ENCODE measurements around the gene PSMC6.
"Not testable (repeated sequence)": the region's sequence is repeated elsewhere in the genome, so short reads cannot be mapped to it uniquely, and the experiment has no call there.

PSMC6 gene

DNA sequence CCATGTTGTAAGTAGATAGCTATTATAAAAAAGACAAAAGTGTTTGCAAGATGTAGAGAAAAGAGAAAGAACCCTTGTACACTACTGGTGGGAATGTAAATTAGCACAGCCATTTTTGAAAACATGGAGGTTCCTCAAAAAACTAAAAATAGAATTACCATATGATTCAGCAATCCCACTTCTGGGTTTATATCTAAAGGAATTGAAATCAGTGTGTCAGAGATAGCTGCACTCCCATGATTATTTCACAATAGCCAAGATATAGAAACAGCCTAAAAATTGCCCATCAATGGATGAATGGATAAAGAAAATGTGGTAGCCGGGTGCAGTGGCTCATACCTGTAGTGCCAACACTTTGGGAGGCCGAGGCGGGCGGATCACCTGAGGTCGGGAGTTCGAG, 9.2 kb downstream of the PSMC6 start:
- FAIRE-seq (no peak), DNase-seq (ENCODE audit: low spot score) (no peak)

DNA sequence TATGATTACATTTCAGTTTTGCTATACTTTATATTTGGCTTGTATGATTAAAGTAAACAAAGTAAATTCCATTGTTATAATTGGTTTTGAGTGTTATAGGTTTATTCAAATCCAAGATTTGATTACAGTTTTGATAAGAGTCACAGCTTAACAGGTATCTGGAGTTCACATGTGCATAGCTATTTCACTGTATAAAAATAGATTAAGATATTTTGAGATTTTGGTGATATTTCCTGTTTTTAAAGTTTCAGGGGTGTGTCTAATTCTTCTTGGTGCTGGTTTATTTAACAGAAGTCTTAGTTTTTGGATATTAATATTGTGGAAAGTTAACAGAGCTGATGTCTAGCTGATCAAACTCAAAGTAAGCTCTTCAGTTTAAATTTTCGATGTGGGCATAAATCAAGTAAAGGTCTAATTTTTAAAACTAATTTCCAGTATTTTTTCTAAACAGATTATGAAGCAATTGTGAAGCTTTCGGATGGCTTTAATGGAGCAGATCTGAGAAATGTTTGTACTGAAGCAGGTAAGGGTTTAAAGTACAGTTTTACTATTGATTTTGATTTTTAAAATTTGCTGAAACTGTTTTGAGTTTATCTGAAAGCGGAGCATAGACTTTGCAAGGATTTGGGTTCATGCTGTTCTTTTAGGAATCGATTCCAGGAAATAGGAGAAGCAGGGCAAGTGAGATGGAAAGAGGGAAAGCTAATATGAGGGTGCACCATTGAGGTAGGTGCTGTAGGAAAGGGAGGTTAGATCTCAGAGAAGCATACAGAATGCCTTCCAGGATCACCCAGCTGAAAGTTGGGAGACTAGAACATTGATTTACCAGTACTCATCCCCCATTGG, 16.7 kb downstream of the PSMC6 start:
- no peak for DNase-seq (ENCODE audit: low spot score)
- FAIRE-seq, result no peak

DNA sequence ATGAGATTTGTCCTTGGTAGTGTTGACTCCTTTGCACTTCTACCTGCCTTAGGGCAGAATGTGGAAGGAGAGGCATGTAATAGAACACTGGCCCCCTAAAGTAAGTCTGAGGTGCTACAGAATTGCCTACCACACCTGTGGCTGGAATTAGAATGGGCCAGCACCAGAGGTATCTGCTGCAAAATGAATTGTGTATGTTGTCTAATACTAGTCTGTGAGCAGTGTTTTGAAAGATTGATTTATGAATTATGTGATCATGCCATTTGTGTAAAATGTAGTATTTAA, 17.3 kb downstream of the PSMC6 start:
- DNase-seq (ENCODE audit: low spot score), result no peak
- FAIRE-seq, result peak; percentile 81

DNA sequence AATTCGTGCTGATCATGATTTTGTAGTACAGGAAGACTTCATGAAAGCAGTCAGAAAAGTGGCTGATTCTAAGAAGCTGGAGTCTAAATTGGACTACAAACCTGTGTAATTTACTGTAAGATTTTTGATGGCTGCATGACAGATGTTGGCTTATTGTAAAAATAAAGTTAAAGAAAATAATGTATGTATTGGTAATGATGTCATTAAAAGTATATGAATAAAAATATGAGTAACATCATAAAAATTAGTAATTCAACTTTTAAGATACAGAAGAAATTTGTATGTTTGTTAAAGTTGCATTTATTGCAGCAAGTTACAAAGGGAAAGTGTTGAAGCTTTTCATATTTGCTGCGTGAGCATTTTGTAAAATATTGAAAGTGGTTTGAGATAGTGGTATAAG, 20.5 kb downstream of the PSMC6 start:
- not testable (repeated sequence) for FAIRE-seq

DNA sequence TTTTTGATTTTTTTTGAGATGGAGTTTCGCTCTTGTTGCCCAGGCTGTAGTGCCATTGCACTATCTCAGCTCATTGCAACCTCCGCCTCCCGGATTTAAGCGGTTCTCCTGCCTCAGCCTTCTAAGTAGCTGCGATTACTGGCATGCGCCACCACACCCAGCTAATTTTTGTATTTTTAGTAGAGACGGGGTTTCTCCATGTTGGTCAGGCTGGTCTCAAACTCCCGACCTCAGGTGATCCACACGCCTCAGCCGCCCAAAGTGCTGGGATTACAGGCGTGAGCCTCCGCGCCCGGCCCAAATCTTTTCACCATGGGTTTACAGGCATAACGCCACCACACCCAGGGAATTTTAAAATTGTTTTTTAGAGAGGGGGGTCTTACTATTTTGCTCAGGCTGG, 22.0 kb downstream of the PSMC6 start:
- not testable (repeated sequence) for DNase-seq (ENCODE audit: low spot score); FAIRE-seq

More for the DNA sequence above, 20.5 kb downstream of the PSMC6 start:
- not testable (repeated sequence) for DNase-seq (ENCODE audit: low spot score)

DNA sequence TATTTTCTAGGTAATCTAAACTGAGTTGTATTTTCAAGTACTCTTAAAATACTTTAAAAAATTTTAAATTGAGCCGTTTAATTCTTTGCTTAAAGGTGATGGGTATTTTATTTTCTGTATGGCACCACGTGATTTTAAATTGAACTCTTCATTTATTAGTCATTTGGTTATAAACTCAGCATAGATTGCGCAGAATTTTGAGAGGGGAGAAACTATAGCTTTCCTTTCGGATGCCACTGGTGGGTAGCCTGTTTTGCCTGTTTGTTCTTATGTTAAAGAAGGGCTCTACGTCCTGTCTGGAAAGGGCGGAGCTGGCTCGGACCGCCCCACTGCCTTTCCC, 22.6 kb downstream of the PSMC6 start:
- no peak for FAIRE-seq
- DNase-seq (ENCODE audit: low spot score), result no peak

DNA sequence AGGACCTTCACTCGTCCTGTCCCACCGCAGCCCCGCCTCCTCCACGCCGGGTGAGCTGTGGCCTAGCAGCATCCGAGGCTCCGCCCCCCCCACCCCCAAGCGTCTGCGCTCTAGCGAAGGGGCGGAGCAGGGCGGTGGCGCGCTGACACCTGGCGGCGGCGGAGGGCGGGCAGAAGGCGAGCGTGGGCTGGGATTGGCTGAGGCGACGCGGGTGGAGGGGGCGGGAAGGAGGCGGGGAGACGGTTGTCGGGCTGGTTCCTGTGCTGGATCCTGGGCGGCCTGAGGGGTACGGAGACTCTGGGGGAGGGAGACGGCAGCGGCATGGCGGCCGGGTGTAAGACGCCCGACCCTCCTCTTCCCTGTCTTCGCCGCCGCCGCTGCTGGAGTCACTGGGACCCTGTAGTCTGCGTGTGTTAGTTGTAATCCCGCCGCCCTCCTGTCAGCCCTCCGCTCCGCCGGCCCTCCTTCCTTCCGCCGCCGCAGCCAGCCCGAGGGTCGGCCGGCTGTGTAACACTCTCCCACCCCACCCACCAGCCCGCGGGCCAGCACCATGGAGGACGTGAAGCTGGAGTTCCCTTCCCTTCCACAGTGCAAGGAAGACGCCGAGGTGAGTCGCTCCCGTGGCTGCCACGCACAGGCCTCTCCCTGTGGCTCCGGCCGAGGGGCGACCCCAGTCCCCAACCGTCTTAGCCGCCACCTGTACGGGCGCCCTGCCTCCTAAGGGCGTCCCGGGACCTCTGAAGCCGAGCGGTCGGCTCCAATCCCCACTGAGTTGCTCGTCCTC, 23.1 kb downstream of the PSMC6 start, which contains the start of gene STYX:
Gene STYX, plus strand, starts transcription at position 242 of the 784 bp plus-strand sequence. Its CDS starts 309 bp downstream, at position 551.
- peak; percentile 99 for FAIRE-seq
- DNase-seq (ENCODE audit: low spot score), result peak; percentile 100

DNA sequence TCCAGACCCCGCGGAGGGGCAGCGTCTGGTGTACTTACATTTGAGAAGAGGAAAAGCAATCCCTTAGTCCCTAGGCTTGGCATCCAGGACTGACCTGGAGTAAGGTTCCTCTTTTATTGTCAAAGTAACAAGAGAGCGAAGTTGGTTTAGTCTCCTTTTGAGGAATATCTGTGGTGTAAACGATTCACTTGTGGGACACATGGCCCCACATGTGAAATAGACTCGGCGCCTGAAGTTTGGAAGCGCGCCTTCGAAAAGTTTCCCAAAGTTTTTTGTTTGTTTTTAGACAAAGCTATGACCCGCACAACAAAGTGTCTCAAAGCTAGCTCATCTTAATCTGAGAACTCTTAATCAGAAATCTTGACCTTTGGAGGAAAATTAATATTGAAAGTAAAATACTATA, 23.7 kb downstream of the PSMC6 start:
- FAIRE-seq (no peak), DNase-seq (ENCODE audit: low spot score) (no peak)

DNA sequence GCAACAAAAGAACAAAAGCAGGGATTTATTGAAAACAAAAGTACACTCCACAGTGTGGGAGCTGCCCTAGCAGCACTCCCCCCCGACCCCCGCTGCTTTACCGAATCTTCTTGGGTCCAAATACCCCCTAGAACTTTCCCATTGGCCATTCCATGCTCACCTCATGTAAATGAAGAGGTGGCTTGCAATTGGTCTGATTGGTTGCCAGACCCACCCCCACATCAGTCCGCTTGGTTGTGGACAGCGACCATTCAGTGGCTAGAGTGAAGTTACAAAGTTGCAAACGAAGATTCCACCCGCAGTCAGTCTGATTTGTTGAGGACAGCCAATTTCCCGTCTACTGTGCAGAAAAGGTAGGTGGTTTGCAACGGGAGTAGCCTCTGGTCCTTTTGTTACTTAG, 26.8 kb downstream of the PSMC6 start:
- FAIRE-seq (no peak), DNase-seq (ENCODE audit: low spot score) (no peak)

DNA sequence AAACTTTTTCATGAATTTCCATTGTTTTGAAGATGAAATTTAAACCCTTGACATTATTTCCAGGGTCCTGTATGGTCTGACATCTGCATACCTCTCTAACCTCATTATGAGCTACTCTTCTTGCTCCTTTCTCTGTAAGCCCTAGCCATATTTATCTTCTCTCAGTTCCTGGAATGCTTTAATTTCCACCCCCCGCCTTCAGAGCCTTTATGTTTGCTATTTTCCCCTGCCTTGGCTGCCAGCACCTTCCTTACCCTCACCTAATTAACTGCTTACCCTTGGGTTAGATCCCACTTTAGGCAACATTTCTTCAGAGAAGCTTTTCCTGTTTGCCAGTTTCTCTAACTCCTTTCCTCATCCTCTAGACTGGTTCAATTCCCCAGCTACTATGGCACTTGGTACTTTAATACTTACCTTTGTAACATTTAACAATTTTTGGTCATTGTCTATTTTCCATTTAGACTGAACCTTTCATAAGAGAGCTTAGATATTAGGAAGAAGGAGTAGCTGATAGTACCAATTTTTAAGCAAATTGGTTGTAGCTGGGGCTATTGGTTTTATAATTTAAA, 29.0 kb downstream of the PSMC6 start:
- FAIRE-seq (peak; percentile 17), DNase-seq (ENCODE audit: low spot score) (no peak)

DNA sequence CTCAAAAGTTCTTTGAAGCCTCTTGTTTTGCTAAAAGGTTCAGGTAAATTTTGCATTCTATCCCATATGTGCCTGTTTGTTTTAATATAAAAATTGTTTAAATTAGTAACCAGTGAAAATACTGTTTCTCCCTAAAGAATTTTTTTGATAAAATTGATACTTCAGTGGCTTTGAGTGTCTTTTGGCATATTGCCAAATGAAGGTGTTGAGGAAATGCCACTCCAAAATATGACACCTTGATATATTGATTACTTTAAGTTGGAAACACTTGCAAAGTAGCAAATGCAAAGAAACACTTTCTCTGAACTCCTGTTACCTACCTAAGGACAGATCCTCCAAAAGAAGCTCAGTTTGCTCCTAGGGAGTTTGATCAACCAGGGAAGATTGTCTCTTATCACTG, 31.4 kb downstream of the PSMC6 start:
- DNase-seq (ENCODE audit: low spot score), result no peak
- no peak for FAIRE-seq

DNA sequence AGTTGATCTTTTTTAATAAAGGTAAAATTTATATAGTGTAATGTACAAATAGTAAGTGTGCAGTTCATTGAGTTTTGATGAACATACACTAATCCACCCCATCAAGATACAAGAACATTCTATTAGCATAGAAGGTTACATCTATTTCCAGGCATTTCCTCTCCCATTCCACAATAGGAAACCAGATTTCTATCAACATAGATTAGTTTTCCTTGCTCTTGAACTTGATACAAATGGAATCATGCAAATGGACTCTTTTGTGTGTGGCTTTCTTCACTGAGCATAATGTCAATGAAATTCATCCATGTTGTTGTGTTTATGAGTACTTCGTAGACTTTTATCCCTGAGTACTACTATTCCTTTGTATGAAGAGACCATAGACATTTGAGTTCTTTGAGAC, 33.8 kb downstream of the PSMC6 start:
- no peak for DNase-seq (ENCODE audit: low spot score)
- FAIRE-seq, result no peak

DNA sequence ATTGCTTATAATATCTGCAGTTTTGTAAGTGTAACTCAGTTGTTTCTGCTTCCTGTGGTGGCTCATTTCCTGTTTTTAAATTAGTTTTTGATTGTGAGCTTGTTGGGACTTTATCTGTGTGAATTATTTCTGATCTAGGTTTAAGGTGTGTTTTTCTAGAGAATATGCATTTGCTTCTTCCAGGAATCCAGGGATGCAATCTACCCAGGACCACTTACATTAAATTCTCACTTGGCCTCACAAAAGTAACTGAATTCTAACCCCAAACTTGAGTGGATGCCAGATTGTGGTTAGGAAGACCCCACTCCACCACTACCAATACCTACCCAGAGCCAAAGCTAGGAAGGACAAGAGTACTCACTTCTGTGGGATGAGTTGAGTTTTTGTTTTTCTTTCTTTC, 34.9 kb downstream of the PSMC6 start:
- peak; percentile 81 for FAIRE-seq
- DNase-seq (ENCODE audit: low spot score), result no peak

DNA sequence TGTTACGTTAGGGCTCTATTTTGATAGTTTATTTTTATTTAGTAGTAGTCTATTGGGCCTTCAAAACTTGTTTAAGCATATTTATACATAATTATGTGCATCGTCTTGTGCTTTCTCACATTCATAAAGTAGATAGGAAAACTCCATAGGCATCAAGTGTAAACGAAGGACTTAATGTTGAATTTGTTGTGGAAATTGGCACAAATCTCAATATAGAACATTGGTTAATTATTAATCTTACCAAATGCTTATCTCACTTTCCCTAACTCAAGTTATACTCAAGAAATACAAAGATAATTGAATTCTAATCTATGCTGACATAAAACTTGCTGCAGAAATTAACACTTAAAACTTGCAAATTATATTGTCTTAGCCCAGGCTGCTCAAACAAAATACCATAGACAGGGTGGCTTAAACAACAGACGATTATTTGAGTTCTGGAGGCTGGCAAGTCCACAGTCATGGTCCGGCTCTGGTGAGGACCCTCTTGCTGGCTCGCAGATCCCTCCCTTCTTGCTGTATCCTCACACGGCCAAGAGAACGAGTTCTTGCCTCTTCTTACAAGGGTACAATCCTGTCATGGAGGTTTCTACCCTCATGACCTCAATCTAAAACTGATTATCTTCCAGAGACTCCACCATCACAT, 41.8 kb downstream of the PSMC6 start:
- no peak for DNase-seq (ENCODE audit: low spot score)
- no peak for FAIRE-seq

DNA sequence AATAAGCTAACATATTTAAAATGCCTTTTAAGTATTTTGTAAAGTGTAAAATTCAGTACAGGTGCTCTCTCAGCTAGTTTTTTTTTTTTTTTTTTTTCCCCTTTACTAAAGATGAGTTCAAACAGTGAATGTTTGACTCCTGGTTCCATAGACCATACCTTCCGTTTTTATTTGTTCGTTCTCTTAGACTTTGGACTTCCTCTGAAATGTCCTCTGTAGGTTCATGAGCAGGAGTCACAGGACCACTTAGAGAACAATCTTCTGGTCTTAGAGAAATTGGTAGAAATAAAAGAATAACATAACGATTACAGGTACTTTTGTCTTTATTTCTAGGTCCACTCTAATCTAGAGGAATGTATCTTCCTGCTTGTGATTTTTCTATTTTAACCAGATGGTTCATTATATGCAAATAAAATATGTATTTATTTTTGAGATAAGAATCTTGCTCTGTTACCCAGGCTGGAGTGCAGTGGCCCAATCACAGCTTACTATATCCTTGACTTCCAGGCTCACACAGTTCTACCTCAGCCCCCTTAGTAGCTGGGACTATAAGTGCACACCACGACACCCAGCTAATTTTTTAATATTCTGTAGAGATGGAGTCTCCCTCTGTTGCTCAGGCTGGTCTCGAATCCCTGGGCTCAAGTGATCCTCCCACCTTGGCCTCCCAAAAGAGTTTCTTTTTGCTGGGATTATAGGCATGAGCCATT, 48.8 kb downstream of the PSMC6 start:
- DNase-seq (ENCODE audit: low spot score) (no peak), FAIRE-seq (no peak)

DNA sequence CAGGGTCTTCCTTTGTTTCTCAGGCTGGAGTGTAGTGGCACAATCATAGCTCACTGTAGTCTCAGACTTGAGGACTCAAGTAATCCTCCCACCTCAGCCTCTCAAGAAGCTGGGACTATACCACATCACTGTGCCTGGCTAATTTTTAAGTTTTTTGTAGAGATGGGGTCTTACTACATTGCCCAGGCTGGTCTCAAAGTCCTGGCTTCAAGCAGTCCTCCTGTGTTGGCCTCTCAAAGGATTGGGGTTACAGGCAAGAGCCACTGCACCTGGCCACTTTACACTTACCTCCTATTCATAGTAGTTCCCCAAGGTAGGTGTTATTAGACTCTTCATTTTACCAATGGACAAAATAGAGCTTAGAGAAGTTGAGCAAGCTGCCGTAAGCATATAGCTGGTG, 52.1 kb downstream of the PSMC6 start:
- DNase-seq (ENCODE audit: low spot score) (no peak), FAIRE-seq (no peak)

DNA sequence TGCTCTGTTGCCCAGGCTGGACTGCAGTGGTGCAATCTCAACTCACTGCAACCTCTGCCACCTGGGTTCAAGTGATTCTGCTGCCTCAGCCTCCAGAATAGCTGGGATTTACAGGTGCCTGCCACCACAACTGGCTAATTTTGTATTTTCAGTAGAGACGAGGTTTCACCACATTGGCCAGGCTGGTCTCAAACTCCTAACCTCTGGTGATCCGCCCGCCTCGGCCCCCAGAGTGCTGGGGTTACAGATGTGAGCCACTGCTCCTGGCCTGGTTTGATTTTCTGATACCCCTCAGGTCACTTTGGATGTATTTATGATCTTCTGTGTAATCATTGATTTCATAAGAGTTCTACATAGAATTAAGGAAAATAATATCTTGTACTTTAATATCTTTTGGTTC, 55.9 kb downstream of the PSMC6 start:
- DNase-seq (ENCODE audit: low spot score), result not testable (repeated sequence)
- peak; percentile 77 for FAIRE-seq

DNA sequence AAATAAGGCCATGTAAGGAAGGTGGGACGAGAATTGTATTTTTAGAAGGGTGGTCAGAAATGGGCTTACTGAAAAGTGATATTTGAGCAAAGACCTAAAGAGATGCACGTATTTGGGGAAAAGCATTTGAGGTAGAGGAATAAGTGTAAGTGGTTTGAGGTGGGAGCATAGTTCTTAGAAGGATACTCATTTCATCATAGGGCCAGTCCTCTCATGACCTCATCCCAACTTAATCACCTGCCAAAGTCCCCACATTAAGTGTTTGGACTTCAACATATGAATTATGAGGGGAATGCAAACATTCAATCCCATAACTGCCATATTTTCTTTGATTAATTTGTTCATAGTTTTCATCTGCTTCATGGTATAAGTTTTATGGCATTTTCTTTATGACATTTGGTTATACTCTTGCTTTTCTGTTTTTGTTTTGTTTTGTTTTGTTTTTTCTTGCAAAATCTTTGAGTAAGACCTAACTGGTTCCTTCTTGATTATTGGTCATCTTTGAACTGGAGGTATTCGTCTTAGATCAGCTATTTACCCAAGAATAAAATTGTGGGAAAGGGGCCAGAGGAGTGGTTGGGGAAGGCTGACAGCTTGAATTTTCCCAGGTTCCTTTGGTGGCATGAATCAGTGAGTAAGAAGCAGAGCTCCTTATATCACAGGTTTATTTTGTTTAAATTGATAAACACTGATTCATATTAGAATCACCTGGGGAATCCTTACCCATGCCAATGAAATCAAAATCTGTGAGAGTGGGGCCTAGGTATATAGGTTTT, 60.2 kb downstream of the PSMC6 start:
- no peak for DNase-seq (ENCODE audit: low spot score)
- FAIRE-seq, result no peak

DNA sequence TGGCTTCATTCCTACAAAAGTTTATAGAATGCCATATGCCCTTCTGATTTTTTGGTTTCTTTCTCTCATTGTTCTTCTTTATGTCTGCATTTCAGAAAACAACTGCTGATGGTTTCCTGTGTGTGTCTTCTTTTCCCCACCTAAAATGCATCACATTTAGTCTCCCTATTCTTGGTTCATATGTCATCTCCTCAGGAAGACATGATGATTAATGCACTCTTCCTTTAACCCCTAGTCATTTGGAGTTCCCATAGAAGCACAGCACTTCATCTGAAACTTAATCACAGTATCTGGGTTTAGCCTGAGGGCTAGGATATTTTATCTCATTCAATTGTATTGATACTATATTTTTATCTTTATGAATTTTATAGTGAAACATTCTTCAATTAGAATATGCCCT, 62.9 kb downstream of the PSMC6 start:
- DNase-seq (ENCODE audit: low spot score) (no peak), FAIRE-seq (no peak)

DNA sequence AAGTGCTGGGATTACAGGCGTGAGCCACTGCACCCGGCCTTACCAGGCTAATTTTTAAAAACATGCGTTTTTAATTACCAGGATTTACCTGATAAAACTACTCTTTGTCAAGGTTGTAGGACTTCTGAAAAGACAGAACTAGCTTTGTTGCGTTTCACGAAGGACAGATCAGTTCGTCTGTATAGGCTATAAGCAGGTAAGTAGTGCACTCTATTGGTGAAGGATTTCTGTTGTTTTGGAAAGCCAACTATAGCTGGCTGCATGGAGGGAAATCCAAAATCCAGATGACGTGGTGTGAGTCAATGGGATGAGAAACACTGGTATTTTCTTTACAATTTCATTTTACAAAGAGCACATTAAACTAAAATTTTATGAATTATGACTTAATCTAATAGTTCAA, 69.8 kb downstream of the PSMC6 start:
- no peak for DNase-seq (ENCODE audit: low spot score)

More for the DNA sequence above, 69.8 kb downstream of the PSMC6 start:
- no peak for FAIRE-seq

Data from urothelium cell line (cell line).